Mucosa of descending colon (tissue), 3 donors: ENCODE data around the gene EMX2. TPM values are rescaled to one million over a fixed set of nuclear protein-coding genes. Genes with fewer than 3 reads are reported as not detected.

Experiments
- ATAC-seq: fragments of 200-7000 bp; cut with Tn5 transposase; one replicate; pipeline ENCODE4 v1.9.1; 2020; ENCODE audit warnings: mild to moderate bottlenecking, moderate library complexity
- DNase-seq, 3 donors: peaks; one replicate each; pipeline ENCODE4 v3.0.0-alpha.2; 2020
- H3K36me3 ChIP-seq: fragments of 200-600 bp; one replicate; pipeline ENCODE4 v1.8.0; 2021; ENCODE audit warnings: low read depth, mild to moderate bottlenecking
- H3K4me1 ChIP-seq: fragments of 200-600 bp; one replicate; pipeline ENCODE4 v1.8.0; 2021; ENCODE audit warnings: low read depth, mild to moderate bottlenecking
- H3K4me3 ChIP-seq: fragments of 200-600 bp; one replicate; pipeline ENCODE4 v1.8.0; 2021; ENCODE audit warnings: mild to moderate bottlenecking
- H3K9me3 ChIP-seq: fragments of 200-600 bp; one replicate; pipeline ENCODE4 v1.8.0; 2021; ENCODE audit warnings: mild to moderate bottlenecking
- intact Hi-C, 2 donors: fragments of 100-400 bp; cut with DNase I in 1 of 2; cut with micrococcal nuclease in 1 of 2; formaldehyde crosslinking; loops; one replicate each; pipeline versions ENCODE4 v1.11.0 to v1.11.1; 2022; cut with DNase I, micrococcal nuclease
- total RNA-seq, 3 donors: library from RNA; stranded (reverse); fragmentation: NEBNext Ultra II Directional in 2 of 3; extraction: Animal tissue kit (Norgen Biotek cat#: 25700) in 2 of 3; gene quantifications; one replicate each; pipeline versions ENCODE4 v1.2.1 to v1.2.4, GENCODE V29; 2021 to 2023
- TF ChIP-seq, protein P1 (sequence below): fragments of 200-600 bp; IDR thresholded peaks from one replicate; pipeline ENCODE4 v1.8.0; 2022; ENCODE audit warnings: antibody characterized with exemption, mild to moderate bottlenecking
- donor health status: DM: no; HTN: no; CAD: no; lungs with moderate emphysema.
- donor health status: DM: no; HTN: no; CAD: no.
- donor health status: DM: no; HTN: yes; CAD: no.

Gene EMX2
- total RNA-seq, 3 donors from 2014 or later = not detected

DNA sequence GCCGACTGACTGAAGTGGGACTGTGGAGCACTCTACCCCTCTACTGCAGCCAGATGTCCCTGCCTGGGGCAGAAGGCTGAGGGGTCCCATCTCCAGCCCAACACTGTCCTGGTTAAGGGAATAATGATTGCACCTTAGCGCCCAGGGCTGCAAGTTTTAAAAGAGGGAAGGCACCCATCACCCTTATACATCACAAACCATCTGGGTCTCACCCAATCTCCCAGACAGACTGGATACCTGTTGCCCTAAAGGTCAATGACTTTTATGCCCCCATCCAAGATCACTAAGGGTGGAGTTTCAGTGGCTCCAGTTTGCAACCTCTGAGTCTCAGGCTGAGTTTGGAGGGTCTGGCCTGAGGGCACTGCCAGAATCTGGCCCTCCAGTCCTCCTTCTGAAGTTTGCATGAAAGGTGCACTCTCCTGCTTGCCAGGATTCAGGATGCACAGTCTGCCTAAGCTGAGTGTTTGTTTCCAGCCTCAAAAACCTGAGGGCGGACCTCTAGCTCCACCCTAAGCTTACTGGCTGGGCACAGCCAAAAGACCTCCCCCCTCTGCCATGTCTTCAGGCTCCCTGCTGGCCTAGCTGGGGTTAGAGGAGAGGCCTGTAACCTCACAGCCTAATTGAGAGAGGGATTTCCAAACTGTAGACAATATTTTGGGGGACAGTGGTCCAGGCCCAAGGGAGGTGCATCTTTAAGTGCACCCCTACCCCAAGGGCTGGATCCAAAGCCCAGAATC is 2.5 kb upstream of the EMX2 start:
- TF ChIP-seq, protein P1, sequence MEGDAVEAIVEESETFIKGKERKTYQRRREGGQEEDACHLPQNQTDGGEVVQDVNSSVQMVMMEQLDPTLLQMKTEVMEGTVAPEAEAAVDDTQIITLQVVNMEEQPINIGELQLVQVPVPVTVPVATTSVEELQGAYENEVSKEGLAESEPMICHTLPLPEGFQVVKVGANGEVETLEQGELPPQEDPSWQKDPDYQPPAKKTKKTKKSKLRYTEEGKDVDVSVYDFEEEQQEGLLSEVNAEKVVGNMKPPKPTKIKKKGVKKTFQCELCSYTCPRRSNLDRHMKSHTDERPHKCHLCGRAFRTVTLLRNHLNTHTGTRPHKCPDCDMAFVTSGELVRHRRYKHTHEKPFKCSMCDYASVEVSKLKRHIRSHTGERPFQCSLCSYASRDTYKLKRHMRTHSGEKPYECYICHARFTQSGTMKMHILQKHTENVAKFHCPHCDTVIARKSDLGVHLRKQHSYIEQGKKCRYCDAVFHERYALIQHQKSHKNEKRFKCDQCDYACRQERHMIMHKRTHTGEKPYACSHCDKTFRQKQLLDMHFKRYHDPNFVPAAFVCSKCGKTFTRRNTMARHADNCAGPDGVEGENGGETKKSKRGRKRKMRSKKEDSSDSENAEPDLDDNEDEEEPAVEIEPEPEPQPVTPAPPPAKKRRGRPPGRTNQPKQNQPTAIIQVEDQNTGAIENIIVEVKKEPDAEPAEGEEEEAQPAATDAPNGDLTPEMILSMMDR = no peak
- intact Hi-C loops = loop anchor here in 1 of 2 donors (10.0 kb wide), 1 partner anchor 705 kb away; no protein-coding TSS in a partner anchor
- no peak overlapping the region for H3K4me3 ChIP-seq
- DNase-seq (no peak), ATAC-seq (no peak)
- H3K36me3 ChIP-seq = no peaks in the 10 kb centered on the region
- H3K4me1 ChIP-seq = peaks cover 27% of the 10 kb centered on the region
- no peaks in the 10 kb centered on the region for H3K9me3 ChIP-seq

DNA sequence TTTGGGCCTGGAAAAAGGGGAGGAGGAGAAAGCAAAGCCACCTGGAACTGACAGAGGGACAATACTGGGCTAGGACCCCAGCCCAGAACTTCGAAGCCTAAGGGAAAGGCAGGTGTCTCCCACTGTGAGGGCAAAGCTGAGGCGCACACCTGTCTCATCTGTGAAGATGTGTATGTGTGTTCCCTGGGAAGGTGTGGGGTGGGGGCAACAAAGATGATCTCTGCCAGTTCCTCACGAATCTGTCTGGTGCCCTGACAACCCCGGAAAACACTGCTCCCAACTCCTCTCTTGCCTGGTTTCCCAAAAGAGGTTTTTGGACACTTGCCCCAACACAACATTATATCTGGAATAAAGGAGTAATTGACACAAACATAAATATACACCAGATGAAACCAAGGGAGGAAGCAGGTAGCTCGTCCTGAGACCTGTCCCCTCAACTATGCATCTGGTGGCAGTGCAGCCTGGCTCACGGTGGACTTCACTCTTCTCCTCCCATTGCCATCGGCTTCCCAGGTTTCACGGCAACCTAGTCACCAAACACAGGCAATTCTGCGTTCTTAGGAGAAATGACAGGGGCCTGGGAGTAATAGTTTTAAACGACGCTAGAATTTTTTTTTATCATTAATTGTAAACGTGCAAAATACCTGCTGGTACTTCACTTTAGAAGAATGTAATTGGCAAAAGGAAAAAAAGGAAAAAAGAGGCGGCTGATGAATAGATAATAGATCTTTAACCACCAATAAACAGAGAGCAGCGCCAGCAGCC is 1.7 kb upstream of the EMX2 start:
- Histone ChIP-seq H3K4me1 (peaks cover 25% of the 10 kb centered on the region), H3K36me3 (no peaks in the 10 kb centered on the region), H3K9me3 (no peaks in the 10 kb centered on the region), H3K4me3 (no peak overlapping the region)
- no peak for DNase-seq
- intact Hi-C loops = no loop called here
- TF ChIP-seq, protein P1 = no peak
- no peak for ATAC-seq

DNA sequence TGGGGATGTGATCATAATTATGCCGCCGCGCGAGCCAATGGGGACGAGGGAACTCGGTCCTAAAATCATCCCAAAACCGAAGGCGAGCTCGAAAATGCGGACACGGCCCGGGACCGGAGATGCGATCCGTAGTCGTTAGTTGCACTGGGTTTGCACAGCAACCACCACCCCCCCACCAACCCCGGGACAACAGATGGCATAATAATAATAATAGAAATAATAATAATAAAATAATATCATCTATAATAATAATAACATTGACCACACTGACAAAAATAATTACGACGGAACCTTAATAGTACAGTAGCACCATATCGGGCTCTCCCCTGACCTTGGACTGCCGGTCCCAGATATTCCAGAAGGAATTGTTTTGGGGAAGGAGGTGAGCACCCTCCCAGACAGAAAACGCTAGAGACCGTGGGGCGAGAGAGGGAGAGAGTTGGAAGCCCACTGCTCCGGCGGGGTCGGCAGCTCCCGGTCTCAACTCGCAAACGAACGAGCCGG is 1.1 kb upstream of the EMX2 start:
- Histone ChIP-seq H3K36me3 (no peaks in the 10 kb centered on the region), H3K4me1 (peaks cover 25% of the 10 kb centered on the region), H3K9me3 (no peaks in the 10 kb centered on the region), H3K4me3 (no peak overlapping the region)
- ATAC-seq (no peak), DNase-seq (no peak)
- TF ChIP-seq, protein P1 = no peak
- intact Hi-C loops = no loop called here

DNA sequence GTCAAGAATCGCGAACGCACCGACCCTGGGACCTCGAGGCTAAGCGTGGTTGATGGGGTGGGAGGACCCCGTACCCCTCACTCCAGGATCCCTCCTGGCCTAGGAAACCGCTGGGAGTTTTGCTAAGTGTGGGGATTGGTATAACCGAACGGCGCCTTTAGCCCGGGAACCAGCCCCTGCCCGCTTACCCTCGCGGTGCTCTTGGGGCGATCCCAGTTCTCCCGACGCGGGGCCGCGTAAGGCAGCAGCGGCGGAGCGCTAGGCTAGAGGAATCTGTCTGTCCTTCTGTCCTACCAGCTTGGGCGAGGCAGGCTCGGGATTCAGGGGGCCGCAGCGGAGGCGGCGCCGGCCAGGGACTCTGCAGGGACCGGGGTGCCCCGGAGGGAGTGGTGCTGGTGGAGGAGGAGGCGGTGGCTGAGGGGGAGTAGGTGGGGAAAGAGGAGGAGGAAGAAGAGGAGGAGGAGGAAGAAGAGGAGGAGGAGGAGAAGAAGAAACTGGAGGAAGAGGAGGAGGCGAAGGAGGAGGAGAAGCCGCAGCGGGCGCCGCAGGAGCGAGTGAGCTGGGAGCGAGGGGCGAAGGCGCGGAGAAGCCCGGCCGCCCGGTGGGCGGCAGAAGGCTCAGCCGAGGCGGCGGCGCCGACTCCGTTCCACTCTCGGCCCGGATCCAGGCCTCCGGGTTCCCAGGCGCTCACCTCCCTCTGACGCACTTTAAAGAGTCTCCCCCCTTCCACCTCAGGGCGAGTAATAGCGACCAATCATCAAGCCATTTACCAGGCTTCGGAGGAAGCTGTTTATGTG is 439 bp upstream of the EMX2 start:
- ATAC-seq (peak; percentile 14), DNase-seq (peak in 1 of 3 donors; percentile 54)
- Histone ChIP-seq H3K4me1 (peaks cover 25% of the 10 kb centered on the region), H3K36me3 (no peaks in the 10 kb centered on the region), H3K4me3 (no peak overlapping the region), H3K9me3 (no peaks in the 10 kb centered on the region)
- TF ChIP-seq, protein P1 = no peak
- intact Hi-C loops = no loop called here

DNA sequence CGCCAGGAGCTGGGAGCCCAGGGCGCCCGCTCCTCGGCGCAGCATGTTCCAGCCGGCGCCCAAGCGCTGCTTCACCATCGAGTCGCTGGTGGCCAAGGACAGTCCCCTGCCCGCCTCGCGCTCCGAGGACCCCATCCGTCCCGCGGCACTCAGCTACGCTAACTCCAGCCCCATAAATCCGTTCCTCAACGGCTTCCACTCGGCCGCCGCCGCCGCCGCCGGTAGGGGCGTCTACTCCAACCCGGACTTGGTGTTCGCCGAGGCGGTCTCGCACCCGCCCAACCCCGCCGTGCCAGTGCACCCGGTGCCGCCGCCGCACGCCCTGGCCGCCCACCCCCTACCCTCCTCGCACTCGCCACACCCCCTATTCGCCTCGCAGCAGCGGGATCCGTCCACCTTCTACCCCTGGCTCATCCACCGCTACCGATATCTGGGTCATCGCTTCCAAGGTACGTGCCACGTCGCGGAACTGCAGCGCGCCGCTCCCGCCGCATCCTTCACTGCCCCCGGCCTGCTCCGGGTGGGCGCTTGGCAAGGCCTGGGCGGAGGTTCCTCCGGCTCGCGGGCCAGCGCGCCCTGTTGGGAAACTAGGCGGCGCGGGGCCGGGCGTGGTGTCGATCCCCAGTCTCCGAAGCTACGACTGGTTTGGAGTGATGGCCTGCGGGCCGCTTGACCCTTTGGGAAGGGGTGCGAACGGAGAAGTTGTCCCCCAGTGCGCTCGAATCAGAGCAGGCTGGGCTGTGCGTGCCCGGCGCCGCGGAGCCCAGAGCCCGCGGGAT is 868 bp downstream of the EMX2 start:
- DNase-seq (no peak), ATAC-seq (peak; percentile 49)
- TF ChIP-seq, protein P1 = no peak
- intact Hi-C loops = no loop called here
- Histone ChIP-seq H3K9me3 (no peaks in the 10 kb centered on the region), H3K36me3 (no peaks in the 10 kb centered on the region), H3K4me1 (peaks cover 25% of the 10 kb centered on the region), H3K4me3 (no peak overlapping the region)
